CD1c-positive myeloid dendritic cell (primary cell): Measurements from ENCODE around the gene MCM3.

Experiments used
- DNase-seq: peaks from one replicate; pipeline ENCODE4 v3.0.0-alpha.2; 2016; ENCODE audit errors: extremely low spot score

Gene MCM3

GRCh38 chr6:52251113-52251512 is 33.4 kb downstream of the MCM3 start:
- no peak for DNase-seq

DNA sequence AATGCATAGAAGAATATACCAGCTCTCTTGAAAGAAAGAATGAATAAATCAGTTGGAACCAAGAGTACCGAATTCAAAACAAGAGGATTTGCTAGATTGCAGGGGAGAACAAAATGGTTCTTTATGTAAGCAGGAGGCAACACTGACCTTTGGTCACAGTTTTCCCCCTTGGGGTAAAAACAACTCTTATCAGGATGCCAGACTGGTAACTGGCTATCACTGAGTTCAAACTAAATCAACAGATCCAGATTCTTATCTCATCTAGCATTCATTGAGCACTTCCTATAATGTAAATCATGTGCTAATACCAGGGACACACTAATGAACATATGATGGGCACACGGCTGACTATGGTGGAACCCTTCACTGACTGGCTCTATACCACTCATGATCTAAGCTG is 35.5 kb downstream of the MCM3 start:
- DNase-seq, result no peak

DNA sequence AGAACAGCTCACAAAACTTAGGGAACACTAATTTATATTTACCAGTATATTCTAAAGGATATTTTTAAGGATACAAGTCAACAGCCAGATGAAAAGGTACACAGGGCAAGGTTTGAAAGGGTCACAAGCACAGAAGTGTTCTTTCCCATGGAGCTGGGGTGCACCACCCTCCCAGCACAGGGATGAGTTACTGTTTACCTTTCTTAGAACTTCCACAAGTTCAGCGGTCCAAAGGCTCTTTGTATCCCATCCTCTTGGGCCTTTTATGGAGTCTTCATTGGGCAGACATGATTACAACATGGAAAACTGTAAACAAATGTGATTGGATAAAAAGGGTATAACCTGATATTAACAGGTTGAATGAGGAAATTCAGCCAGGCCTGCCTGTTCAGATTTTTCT is 39.1 kb downstream of the MCM3 start:
- DNase-seq, result no peak

DNA sequence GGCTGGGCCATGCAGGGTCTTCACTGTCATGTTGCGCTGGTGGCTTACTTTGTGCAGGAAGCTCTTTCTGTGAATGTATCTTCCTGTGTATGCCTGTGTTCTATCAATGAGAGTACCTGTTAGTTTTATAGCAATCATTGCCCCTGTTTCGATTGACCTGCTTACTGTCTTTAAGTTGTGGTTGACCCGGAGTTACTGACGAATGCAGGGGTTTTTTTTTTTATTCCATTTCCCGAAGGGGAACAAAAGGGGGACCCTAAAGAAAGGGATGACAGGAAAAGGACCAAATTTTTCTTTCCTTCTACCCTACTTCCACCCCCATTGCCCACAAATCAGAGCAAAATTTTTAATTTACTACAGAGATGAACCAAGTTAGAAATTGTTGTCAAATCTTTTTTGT is 40.1 kb downstream of the MCM3 start, which contains the start of gene IL17F:
TSS of gene IL17F (minus strand) at position 101 of the 400 bp plus-strand sequence. CDS start at position 30, 71 bp downstream.
- no peak for DNase-seq

DNA sequence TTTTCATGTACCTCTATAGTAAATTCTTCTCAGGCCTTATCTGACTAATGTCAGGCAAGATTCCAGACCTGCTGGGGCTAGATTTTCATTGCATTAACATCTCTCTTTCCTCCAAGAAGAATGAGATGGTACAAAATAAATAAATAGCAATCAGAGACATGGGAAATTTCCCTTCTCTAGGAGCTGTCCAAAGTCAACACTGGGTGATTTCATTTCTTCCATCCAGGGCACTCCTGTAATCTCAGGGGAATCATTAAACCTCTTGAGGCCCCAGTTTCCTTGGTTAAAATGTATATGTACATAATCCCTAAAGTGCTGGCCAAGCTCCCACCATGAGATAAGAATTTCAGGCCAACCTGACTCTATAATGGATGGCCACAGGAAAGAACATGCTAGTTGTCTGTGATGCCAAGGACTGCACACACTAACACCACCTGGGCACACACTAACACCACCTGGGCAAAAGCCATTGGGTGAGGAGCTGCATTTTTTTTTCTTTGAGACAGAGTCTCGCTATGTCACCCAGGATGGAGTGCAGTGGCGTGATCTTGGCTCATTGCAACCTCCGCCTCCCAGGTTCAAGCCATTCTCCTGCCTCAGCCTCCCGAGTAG is 41.2 kb downstream of the MCM3 start:
- no peak for DNase-seq

DNA sequence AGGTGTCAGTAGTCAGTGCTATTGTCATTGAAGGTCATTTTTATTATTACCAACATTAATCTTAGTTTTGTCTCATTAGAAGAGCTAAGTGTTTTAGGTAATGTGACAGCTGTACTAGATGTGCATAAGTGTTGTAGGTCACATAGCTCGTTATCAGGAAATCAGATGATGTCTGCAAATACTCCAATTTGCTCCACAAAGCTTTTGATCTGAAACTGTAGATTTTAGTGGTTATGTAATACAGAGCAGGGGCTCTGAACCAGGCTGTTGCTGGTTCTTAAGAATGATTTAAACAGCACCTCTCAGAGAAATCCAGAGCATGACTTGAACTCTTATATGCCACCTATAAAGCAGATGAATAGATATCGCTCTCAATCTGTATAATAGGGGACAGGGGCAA is 42.7 kb downstream of the MCM3 start:
- DNase-seq, result no peak

GRCh38 chr6:52233975-52234823 is 50.3 kb downstream of the MCM3 start:
- no peak for DNase-seq

GRCh38 chr6:52233005-52233404 is 51.5 kb downstream of the MCM3 start:
- DNase-seq, result no peak

- DNase-seq, result no peak
Observed at GRCh38 chr6:52231406-52232127, 53.0 kb downstream of the MCM3 start.

GRCh38 chr6:52230685-52231084 is 53.9 kb downstream of the MCM3 start:
- DNase-seq, result no peak

DNA sequence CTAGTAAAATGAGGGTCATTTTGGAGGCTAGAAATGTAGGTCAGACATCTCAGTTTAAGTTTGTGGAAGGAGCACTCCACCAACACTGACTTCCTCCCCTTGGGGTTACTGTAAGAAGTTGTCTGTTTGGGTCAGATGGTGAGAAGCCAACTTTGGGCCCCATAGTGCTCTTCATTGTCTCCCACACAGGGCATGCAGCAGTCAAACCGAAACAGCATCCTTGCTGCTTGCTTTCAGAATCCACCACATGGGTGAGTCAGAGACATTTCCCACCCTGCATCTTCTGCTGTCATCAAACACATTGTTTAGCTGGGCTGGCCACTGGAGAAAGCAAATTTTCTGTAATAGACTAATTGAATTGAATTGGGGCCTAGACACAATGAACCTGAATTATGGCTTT is 57.0 kb downstream of the MCM3 start:
- no peak for DNase-seq

DNA sequence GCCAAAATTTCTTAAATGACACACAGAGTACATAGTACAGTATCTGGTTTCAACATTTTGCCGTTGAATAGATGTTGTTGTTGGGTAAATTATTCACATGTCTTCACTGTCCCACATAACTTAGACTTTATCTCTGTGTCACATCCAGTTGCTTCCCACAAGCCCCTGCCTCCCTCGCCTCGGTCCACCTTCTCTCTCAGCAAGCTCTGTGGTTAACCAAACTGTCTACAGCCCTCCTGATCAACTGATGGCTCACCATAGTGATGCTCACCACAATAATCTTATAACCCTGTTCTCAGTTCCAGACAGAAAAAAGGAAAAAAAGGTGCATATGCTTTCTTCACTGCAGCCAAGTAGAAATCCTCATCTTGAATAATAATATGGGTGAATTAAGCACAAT is 63.2 kb downstream of the MCM3 start:
- no peak for DNase-seq

DNA sequence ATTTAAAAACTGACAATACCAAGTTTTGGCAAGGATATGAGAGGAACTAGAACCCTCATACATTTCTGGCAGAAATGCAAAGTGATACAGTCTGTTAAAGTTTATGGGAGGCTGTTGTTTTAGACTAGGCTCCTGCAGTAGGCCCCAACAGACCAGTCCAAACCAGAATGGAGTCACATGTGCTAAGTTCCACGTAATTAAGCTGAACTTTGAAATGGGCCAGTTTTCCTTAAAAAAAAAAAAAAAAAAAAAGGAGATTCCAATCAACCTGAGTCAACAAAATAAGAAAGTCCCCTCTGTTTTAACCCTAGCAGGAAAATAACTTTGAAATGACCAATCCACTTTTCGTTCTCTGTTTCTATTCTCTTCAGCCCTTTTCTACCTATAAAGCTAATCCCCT is 66.8 kb downstream of the MCM3 start:
- DNase-seq, result no peak

GRCh38 chr6:52216932-52217575 is 67.5 kb downstream of the MCM3 start:
- no peak for DNase-seq

- DNase-seq, result no peak
Observed at GRCh38 chr6:52215787-52216186, 68.8 kb downstream of the MCM3 start.
